Trophoblast cell (in vitro differentiated cells and primary cell): ENCODE measurements around the gene HDDC2.

Experiments
- DNase-seq, 2 donors: peaks; one replicate each; pipeline ENCODE4 v3.0.0-alpha.2; 2016
- H2AFZ ChIP-seq: 2 replicates; pipeline ENCODE4 v1.6.1; 2013; ENCODE audit warnings: low read length, moderate library complexity, mild to moderate bottlenecking; ENCODE audit not compliant: insufficient read depth, poor library complexity
- H2AK5ac ChIP-seq: 2 replicates; pipeline ENCODE4 v1.6.1; 2013; ENCODE audit warnings: mild to moderate bottlenecking, low read length
- H2BK120ac ChIP-seq: 2 replicates; pipeline ENCODE4 v1.6.1; 2013; ENCODE audit warnings: low read length, mild to moderate bottlenecking, moderate library complexity; ENCODE audit not compliant: insufficient read depth, poor library complexity
- H2BK12ac ChIP-seq: 2 replicates; pipeline ENCODE4 v1.6.1; 2013; ENCODE audit warnings: mild to moderate bottlenecking, low read length, moderate library complexity
- H2BK5ac ChIP-seq: 2 replicates; pipeline ENCODE4 v1.6.1; 2013; ENCODE audit warnings: low read length, low read depth, moderate library complexity, mild to moderate bottlenecking; ENCODE audit not compliant: poor library complexity
- H3K14ac ChIP-seq: 2 replicates; pipeline ENCODE4 v1.6.1; 2013; ENCODE audit warnings: mild to moderate bottlenecking, low read length
- H3K18ac ChIP-seq: 2 replicates; pipeline ENCODE4 v1.6.1; 2013; ENCODE audit warnings: mild to moderate bottlenecking, low read length
- H3K23ac ChIP-seq: 2 replicates; pipeline ENCODE4 v1.6.1; 2013; ENCODE audit warnings: low read length
- H3K27ac ChIP-seq: 2 replicates; pipeline ENCODE4 v1.5.1; 2013; ENCODE audit warnings: low read depth, mild to moderate bottlenecking, inconsistent platforms, low read length, moderate library complexity
- H3K27me3 ChIP-seq: 2 replicates; pipeline ENCODE4 v1.6.1; 2013; ENCODE audit warnings: inconsistent platforms, mild to moderate bottlenecking, low read length, moderate library complexity; ENCODE audit not compliant: insufficient read depth
- H3K36me3 ChIP-seq, 2 experiments: 1 replicate in 1 of 2; 2 replicates in 1 of 2; pipeline ENCODE4 v1.6.1; 2013; ENCODE audit warnings: low read length in 2 of 2, mild to moderate bottlenecking in 2 of 2, moderate library complexity in 1 of 2; ENCODE audit not compliant: insufficient read depth in 2 of 2, control insufficient read depth in 1 of 2
- H3K4ac ChIP-seq: 2 replicates; pipeline ENCODE4 v1.6.1; 2013; ENCODE audit warnings: low read depth, mild to moderate bottlenecking, low read length, moderate library complexity
- H3K4me1 ChIP-seq, 2 experiments: 1 replicate in 1 of 2; 2 replicates in 1 of 2; pipeline ENCODE4 v1.6.1; 2013; ENCODE audit warnings: low read length in 2 of 2, mild to moderate bottlenecking in 2 of 2, moderate library complexity in 1 of 2; ENCODE audit not compliant: insufficient read depth in 2 of 2, control insufficient read depth in 1 of 2
- H3K4me2 ChIP-seq: 2 replicates; pipeline ENCODE4 v1.6.1; 2013; ENCODE audit warnings: inconsistent platforms, mild to moderate bottlenecking, low read length, moderate library complexity
- H3K4me3 ChIP-seq: 2 replicates; pipeline ENCODE4 v1.5.1; 2013; ENCODE audit warnings: mild to moderate bottlenecking, low read depth, low read length, inconsistent platforms
- H3K79me1 ChIP-seq: one replicate; pipeline ENCODE4 v1.6.1; 2013; ENCODE audit warnings: low read length
- H3K79me2 ChIP-seq: 2 replicates; pipeline ENCODE4 v1.6.1; 2013; ENCODE audit warnings: low read length, mild to moderate bottlenecking; ENCODE audit not compliant: control insufficient read depth, insufficient read depth, poor library complexity
- H3K9ac ChIP-seq: 2 replicates; pipeline ENCODE4 v1.6.1; 2013; ENCODE audit warnings: mild to moderate bottlenecking, low read length
- H3K9me3 ChIP-seq: 2 replicates; pipeline ENCODE4 v1.6.1; 2013; ENCODE audit warnings: low read depth, mild to moderate bottlenecking, control low read depth, inconsistent platforms, low read length; ENCODE audit not compliant: insufficient read depth
- H4K12ac ChIP-seq: 2 replicates; pipeline ENCODE4 v1.6.1; 2013; ENCODE audit warnings: low read depth, mild to moderate bottlenecking, low read length, moderate library complexity
- H4K8ac ChIP-seq: 2 replicates; pipeline ENCODE4 v1.6.1; 2013; ENCODE audit warnings: low read depth, mild to moderate bottlenecking, low read length, moderate library complexity
- H4K91ac ChIP-seq: one replicate; pipeline ENCODE4 v1.6.1; 2013; ENCODE audit warnings: low read depth, mild to moderate bottlenecking, low read length, moderate library complexity
- WGBS: extraction: QIAGEN DNeasy Blood & Tissue Kit; methylation state at CpG from one replicate; pipeline ENCODE4 v1.1.7; 2013; ENCODE audit warnings: missing lambda C conversion rate; ENCODE audit not compliant: insufficient read length, insufficient coverage; ENCODE audit errors: extremely low coverage; 5-methylcytosine and 5-hydroxymethylcytosine counted together

Gene HDDC2

DNA sequence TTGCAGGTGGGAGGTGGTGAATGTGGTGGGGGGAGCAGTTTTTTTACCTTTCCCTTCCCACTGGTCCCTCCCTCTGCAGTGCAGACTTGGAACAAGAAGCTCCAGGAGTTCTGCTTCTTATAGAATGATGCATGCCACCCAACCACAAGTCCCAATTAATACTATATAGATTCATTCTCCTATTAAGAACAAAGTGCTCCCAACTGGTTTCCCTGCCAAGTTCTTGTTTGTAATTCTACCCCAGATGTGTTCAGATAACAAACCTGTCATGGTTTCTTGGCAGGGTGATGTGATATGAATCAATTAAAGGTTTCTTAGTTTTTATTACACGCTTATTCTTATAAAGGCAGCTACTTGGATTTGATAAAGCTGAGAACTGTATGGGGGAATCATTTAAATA, 23.9 kb downstream of the HDDC2 start:
- no peak overlapping the region for H2AK5ac ChIP-seq
- no peak overlapping the region for H2BK5ac ChIP-seq
- H3K36me3 ChIP-seq = peaks cover 11 to 20% of the 10 kb centered on the region in 2 experiments
- DNase-seq = no peak
- H3K14ac ChIP-seq = no peak overlapping the region
- no peak overlapping the region for H3K4ac ChIP-seq
- H3K27ac ChIP-seq = no peak overlapping the region
- no peaks in the 10 kb centered on the region for H3K79me1 ChIP-seq
- H3K9ac ChIP-seq = no peak overlapping the region
- H2AFZ ChIP-seq = no peak overlapping the region
- no peak overlapping the region for H2BK12ac ChIP-seq
- H3K27me3 ChIP-seq = no peaks in the 10 kb centered on the region
- H4K91ac ChIP-seq = no peak overlapping the region
- no peak overlapping the region for H4K8ac ChIP-seq
- no peak overlapping the region for H3K4me3 ChIP-seq
- H3K4me2 ChIP-seq = no peak overlapping the region
- no peak overlapping the region for H3K18ac ChIP-seq
- H2BK120ac ChIP-seq = no peak overlapping the region
- no peaks in the 10 kb centered on the region for H3K4me1 ChIP-seq
- no CpG with 5 or more reads among the region's 1 CpG for WGBS
- peaks cover 2% of the 10 kb centered on the region for H3K9me3 ChIP-seq
- no peak overlapping the region for H4K12ac ChIP-seq
- H3K79me2 ChIP-seq = no peaks in the 10 kb centered on the region
- no peak overlapping the region for H3K23ac ChIP-seq

DNA sequence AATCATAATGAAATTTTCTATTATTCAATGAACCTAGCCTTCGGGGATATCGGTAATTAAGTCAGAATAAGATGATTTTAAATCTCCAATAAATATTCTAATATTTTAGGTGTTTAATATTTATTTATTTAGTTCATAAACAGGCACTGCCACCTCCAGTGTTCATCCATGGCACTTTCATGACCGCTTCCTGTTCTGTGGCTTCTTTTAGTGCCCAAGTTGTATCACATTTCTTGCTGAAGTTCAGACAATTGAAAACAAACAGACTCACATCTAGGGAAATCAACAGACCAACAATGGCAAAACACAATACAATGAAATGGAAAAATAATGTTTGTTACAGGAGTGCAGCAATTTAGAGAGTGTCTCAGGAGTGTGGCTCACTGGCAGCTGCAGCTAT, 26.0 kb downstream of the HDDC2 start:
- Histone ChIP-seq H3K79me1 (no peaks in the 10 kb centered on the region), H4K12ac (no peak overlapping the region), H3K27me3 (no peaks in the 10 kb centered on the region), H3K9ac (no peak overlapping the region), H4K8ac (no peak overlapping the region), H2AK5ac (no peak overlapping the region), H2BK5ac (no peak overlapping the region), H2AFZ (no peak overlapping the region), H3K4me2 (no peak overlapping the region), H3K36me3 (peaks cover 14 to 32% of the 10 kb centered on the region in 2 experiments), H3K27ac (no peak overlapping the region), H4K91ac (no peak overlapping the region), H3K18ac (no peak overlapping the region), H3K23ac (no peak overlapping the region), H2BK12ac (no peak overlapping the region), H3K9me3 (peaks cover 6% of the 10 kb centered on the region), H3K4ac (no peak overlapping the region), H3K14ac (no peak overlapping the region), H3K79me2 (no peaks in the 10 kb centered on the region), H2BK120ac (no peak overlapping the region), H3K4me3 (no peak overlapping the region), H3K4me1 (no peaks in the 10 kb centered on the region)
- DNase-seq = no peak
- WGBS = no CpG with 5 or more reads among the region's 3 CpGs

DNA sequence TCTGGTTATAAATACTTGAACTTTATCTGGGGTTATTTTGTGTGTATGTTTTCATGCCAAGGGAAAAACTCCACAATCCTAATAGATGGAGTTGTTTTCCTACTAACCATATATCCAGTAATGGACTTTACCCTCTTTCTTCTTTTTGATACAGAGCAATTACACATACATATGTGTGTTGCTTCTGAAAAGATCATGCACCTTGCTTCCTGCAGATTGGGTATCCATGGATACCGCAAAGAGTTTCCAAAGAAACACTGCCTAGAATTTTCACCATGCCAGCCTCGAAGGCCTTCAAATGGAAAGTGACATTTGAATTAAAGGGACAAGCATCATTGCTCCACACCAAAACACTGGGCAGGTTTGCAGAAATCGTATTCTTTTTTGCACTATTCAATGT, 26.8 kb downstream of the HDDC2 start:
- H3K4me2 ChIP-seq = no peak overlapping the region
- no peak overlapping the region for H3K18ac ChIP-seq
- H4K8ac ChIP-seq = no peak overlapping the region
- no peak for DNase-seq
- no peak overlapping the region for H3K27ac ChIP-seq
- no peak overlapping the region for H2BK120ac ChIP-seq
- no peaks in the 10 kb centered on the region for H3K4me1 ChIP-seq
- H3K4me3 ChIP-seq = no peak overlapping the region
- no CpG with 5 or more reads among the region's 3 CpGs for WGBS
- no peak overlapping the region for H4K12ac ChIP-seq
- peaks cover 8 to 30% of the 10 kb centered on the region in 2 experiments for H3K36me3 ChIP-seq
- H3K79me1 ChIP-seq = no peaks in the 10 kb centered on the region
- H4K91ac ChIP-seq = no peak overlapping the region
- H3K9ac ChIP-seq = no peak overlapping the region
- no peak overlapping the region for H3K4ac ChIP-seq
- H2BK5ac ChIP-seq = no peak overlapping the region
- no peak overlapping the region for H3K14ac ChIP-seq
- no peak overlapping the region for H3K23ac ChIP-seq
- H2AFZ ChIP-seq = no peak overlapping the region
- H2AK5ac ChIP-seq = no peak overlapping the region
- no peaks in the 10 kb centered on the region for H3K79me2 ChIP-seq
- H3K9me3 ChIP-seq = peaks cover 6% of the 10 kb centered on the region
- no peak overlapping the region for H2BK12ac ChIP-seq
- no peaks in the 10 kb centered on the region for H3K27me3 ChIP-seq

DNA sequence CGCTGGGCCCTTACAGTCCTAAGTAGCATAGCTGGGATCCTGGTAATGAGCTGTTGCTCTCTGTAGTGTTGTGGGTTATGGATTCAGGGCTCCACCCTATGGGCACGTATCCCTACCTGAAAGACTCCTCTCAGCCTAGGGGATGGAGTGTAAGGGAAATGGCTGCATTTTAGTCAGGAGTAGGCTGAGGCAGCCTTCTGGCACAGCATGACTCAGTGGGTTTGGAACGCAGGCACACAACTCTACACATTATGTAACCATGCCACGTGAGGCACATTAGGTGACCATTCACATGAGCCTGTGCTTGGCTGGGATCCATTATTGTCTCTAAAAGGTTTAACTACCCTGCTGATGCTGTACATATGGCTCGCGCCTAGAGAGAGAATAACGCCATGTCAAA, 27.8 kb downstream of the HDDC2 start:
- Histone ChIP-seq H3K9me3 (peaks cover 6% of the 10 kb centered on the region), H2AK5ac (no peak overlapping the region), H3K79me1 (no peaks in the 10 kb centered on the region), H3K4me2 (no peak overlapping the region), H3K4ac (no peak overlapping the region), H3K18ac (no peak overlapping the region), H3K4me3 (no peak overlapping the region), H3K23ac (no peak overlapping the region), H2BK12ac (no peak overlapping the region), H3K79me2 (no peaks in the 10 kb centered on the region), H3K4me1 (no peaks in the 10 kb centered on the region), H3K9ac (no peak overlapping the region), H4K8ac (no peak overlapping the region), H2BK120ac (no peak overlapping the region), H3K27me3 (no peaks in the 10 kb centered on the region), H3K14ac (no peak overlapping the region), H2BK5ac (no peak overlapping the region), H3K36me3 (peaks cover 6 to 28% of the 10 kb centered on the region in 2 experiments), H3K27ac (no peak overlapping the region), H4K12ac (no peak overlapping the region), H2AFZ (no peak overlapping the region), H4K91ac (no peak overlapping the region)
- peak; percentile 69 to 76 for DNase-seq
- no CpG with 5 or more reads among the region's 7 CpGs for WGBS
